Cardiac muscle cell (in vitro differentiated cells and primary cell): ENCODE results near the gene SNX30. TPM values are rescaled to one million over a fixed set of nuclear protein-coding genes. Genes with fewer than 3 reads are reported as not detected.

Experiments used
- DNase-seq, 2 donors: peaks; one replicate each; pipeline versions ENCODE4 v3.0.0 to v3.0.0-alpha.2; 2010 to 2017; ENCODE audit warnings: low read depth in 1 of 2, low spot score in 1 of 2
- H3K27ac ChIP-seq: fragments of 200-600 bp; sonication (generic); 2 replicates; pipeline ENCODE4 v1.5.1; 2016
- H3K27me3 ChIP-seq: fragments of 200-600 bp; sonication (generic); 2 replicates; pipeline ENCODE4 v1.6.0; 2016; ENCODE audit warnings: control low read depth
- H3K36me3 ChIP-seq: fragments of 200-600 bp; sonication (generic); 2 replicates; pipeline ENCODE4 v1.5.1; 2016; ENCODE audit warnings: control low read depth
- H3K4me1 ChIP-seq: fragments of 200-600 bp; sonication (generic); 2 replicates; pipeline ENCODE4 v1.8.1; 2017; ENCODE audit warnings: low read depth, mild to moderate bottlenecking, mixed run types
- H3K4me3 ChIP-seq: fragments of 200-600 bp; sonication (generic); 2 replicates; pipeline ENCODE4 v1.5.1; 2016; ENCODE audit warnings: mild to moderate bottlenecking
- H3K9me3 ChIP-seq: fragments of 200-600 bp; sonication (generic); 2 replicates; pipeline ENCODE4 v1.5.1; 2017; ENCODE audit warnings: low read depth, mild to moderate bottlenecking, control low read depth
- CTCF ChIP-seq: IDR thresholded peaks from 2 replicates; pipeline ENCODE4 v1.5.1; 2012; ENCODE audit warnings: low read depth, mild to moderate bottlenecking, low read length
- polyA plus RNA-seq: library from polyadenylated mRNA; unstranded; fragments of >200 nt; fragmentation: Nextera tagmentation; extraction: Ambion mirVana; gene quantifications from 2 replicates; pipeline ENCODE4 v1.2.1, GENCODE V29; 2016
- total RNA-seq: library from RNA; depleted of rRNA; stranded (reverse); fragments of >200 nt; gene quantifications from 2 replicates; pipeline ENCODE4 v1.2.3, GENCODE V29; 2016

The SNX30 gene
- total and polyA plus RNA-seq, 2 experiments from 2014 or later = 3.4 to 8.3 TPM

GRCh38 chr9:112726428-112726827 lies 24.1 kb upstream of the SNX30 start:
- TF ChIP-seq CTCF = no peak
- no peak overlapping the region for H3K4me3 ChIP-seq

GRCh38 chr9:112728401-112728800 lies 22.2 kb upstream of the SNX30 start:
- Histone ChIP-seq H3K27ac (no peak overlapping the region), H3K9me3 (no peaks in the 10 kb centered on the region), H3K4me1 (no peaks in the 10 kb centered on the region), H3K4me3 (no peak overlapping the region), H3K36me3 (no peaks in the 10 kb centered on the region), H3K27me3 (no peaks in the 10 kb centered on the region)
- no peak for TF ChIP-seq CTCF
- DNase-seq = no peak

More at GRCh38 chr9:112726428-112726827, 24.1 kb upstream of the SNX30 start:
- DNase-seq = no peak
- Histone ChIP-seq H3K36me3 (no peaks in the 10 kb centered on the region), H3K27ac (no peak overlapping the region), H3K9me3 (no peaks in the 10 kb centered on the region), H3K4me1 (no peaks in the 10 kb centered on the region), H3K27me3 (no peaks in the 10 kb centered on the region)

- H3K27ac ChIP-seq = no peak overlapping the region
- no peaks in the 10 kb centered on the region for H3K36me3 ChIP-seq
- no peaks in the 10 kb centered on the region for H3K4me1 ChIP-seq
- no peak for DNase-seq
- H3K9me3 ChIP-seq = no peaks in the 10 kb centered on the region
- TF ChIP-seq CTCF = no peak
- no peak overlapping the region for H3K4me3 ChIP-seq
- H3K27me3 ChIP-seq = no peaks in the 10 kb centered on the region
Observed at GRCh38 chr9:112731971-112732370, 18.6 kb upstream of the SNX30 start.

GRCh38 chr9:112734892-112735291 lies 15.7 kb upstream of the SNX30 start:
- Histone ChIP-seq H3K9me3 (no peaks in the 10 kb centered on the region), H3K4me1 (no peaks in the 10 kb centered on the region), H3K4me3 (no peak overlapping the region), H3K27me3 (no peaks in the 10 kb centered on the region), H3K27ac (no peak overlapping the region), H3K36me3 (no peaks in the 10 kb centered on the region)
- no peak for DNase-seq
- no peak for TF ChIP-seq CTCF

GRCh38 chr9:112743216-112743836 lies 7.2 kb upstream of the SNX30 start:
- no peaks in the 10 kb centered on the region for H3K9me3 ChIP-seq
- no peaks in the 10 kb centered on the region for H3K4me1 ChIP-seq
- no peaks in the 10 kb centered on the region for H3K36me3 ChIP-seq
- DNase-seq = no peak
- H3K27me3 ChIP-seq = no peaks in the 10 kb centered on the region
- peak; percentile 14 for TF ChIP-seq CTCF
- H3K4me3 ChIP-seq = no peak overlapping the region
- H3K27ac ChIP-seq = no peak overlapping the region
